CD4-positive, alpha-beta T cell treated with Interferon alpha-2 for 1 hour (primary cell): ENCODE results near the gene GOLGA6B.
"Not testable (repeated sequence)": the region's sequence is repeated elsewhere in the genome, so short reads cannot be mapped to it uniquely, and the experiment has no call there.

Experiments
- DNase-seq, 2 donors: peaks; one replicate each; pipeline ENCODE4 v3.0.0-alpha.2; 2020 to 2022

Gene GOLGA6B, protein sequence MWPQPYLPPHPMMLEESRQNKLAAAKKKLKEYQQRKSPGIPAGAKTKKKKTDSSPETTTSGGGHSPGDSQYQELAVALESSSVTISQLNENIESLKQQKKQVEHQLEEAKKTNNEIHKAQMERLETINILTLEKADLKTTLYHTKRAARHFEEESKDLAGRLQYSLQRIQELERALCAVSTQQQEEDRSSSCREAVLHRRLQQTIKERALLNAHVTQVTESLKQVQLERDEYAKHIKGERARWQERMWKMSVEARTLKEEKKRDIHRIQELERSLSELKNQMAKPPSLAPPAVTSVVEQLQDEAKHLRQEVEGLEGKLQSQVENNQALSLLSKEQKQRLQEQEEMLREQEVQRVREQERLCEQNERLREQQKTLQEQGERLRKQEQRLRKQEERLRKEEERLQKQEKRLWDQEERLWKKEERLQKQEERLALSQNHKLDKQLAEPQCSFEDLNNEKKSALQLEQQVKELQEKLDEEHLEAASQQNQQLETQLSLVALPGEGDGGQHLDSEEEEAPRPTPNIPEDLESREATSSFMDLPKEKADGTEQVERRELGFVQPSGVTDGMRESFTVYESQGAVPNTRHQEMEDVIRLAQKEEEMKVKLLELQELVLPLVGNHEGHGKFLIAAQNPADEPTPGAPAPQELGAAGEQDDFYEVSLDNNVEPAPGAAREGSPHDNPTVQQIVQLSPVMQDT

DNA sequence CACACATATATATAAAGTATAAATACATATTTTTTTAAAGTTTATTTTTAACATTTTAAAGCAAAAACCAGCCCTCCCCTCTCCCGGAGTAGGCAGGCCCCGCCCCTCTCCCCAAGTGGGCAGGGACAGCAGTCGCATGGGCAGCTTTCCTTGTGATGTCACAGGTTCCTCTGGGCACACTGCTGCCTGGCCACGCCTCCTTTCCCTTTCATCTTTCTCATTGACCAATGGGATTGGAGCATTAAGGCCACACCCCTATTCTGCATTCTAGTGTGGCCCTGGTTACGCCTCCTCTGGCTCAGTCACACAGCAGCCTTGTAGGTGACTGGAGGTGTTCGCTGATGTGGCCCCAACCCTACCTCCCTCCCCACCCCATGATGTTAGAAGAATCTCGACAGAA, at the start of gene GOLGA6B:
TSS of gene GOLGA6B (plus strand) at position 301 of the 400 bp plus-strand sequence. CDS start at position 342, 41 bp downstream.
- not testable (repeated sequence) for DNase-seq

DNA sequence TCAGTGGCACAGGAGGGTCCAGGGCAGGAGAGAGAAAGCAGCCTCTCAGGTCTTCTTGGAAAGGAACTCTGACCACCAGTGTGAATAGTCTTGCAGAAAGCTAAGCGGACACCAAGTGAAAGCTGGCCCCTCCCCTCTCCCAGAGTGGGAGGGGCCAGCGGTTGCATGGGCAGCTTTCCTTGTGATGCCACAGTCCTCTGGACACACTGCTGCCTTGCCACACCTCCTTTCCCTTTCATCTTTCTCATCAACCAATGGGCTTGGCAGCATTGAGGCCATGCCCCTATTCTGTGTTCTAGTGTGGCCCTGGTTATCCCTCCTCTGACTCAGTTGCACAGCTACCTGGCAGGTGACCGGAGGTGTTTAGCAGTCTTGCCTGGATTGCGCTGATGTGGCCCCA, 49.7 kb upstream of the GOLGA6B start:
- DNase-seq: no peak

DNA sequence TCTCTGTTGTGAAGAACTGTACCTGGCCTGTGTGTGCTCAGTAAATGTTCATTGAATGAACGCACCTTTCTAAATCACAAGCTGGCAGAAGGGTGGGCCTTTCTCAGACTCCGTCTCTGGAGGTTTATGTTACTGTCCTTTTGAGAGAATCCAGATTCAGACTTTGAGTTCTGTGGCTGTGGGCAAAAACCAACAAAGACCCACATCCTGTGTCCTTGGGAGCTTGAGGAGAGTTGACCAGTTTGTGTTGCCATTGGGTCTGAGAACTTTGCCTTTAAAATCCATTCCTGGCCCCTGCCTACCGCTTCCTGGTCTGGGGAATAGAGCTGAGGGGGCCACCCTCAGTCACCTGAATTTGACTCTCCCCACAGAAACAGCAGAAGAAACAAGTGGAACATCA, 46.4 kb upstream of the GOLGA6B start:
- not testable (repeated sequence) for DNase-seq

DNA sequence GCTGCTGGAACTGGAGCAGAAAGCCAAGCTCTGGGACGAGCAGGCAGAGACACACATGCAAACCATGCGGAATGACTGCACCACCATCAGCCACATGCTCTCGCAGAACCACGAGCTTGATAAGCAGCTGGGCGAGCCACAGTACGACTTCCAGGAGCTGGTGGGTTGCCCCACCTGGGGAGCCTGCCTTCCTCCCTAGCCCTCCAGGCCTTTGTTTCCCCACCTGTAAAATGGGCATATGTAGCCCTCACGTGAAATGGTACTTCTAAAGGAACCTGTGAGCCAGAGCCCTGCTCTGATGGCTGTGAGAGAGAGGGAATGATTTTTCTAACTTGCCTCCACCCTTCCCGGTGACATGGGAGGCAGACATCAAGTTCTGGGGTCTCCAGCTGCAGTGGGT, 44.6 kb upstream of the GOLGA6B start:
- no peak for DNase-seq

DNA sequence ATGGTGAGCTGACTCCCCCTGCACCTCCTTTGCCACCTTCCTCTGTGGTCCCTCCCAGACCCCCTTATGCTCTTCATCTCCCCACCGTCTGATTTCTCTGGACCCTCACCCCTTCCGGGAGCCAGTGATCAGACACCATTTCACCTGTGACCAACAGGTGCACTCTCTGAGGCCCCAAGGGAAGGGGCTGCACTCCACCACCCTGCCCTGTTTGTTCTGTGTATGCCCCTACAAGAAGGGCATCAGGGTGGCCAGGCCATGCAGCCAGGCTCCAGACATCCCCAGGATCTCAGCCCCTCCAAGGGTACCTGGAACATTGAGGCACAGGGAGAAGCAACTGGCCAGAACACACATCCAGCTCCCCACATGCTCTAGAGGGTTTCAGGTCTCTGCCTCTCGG, 42.2 kb upstream of the GOLGA6B start:
- DNase-seq: not testable (repeated sequence)

DNA sequence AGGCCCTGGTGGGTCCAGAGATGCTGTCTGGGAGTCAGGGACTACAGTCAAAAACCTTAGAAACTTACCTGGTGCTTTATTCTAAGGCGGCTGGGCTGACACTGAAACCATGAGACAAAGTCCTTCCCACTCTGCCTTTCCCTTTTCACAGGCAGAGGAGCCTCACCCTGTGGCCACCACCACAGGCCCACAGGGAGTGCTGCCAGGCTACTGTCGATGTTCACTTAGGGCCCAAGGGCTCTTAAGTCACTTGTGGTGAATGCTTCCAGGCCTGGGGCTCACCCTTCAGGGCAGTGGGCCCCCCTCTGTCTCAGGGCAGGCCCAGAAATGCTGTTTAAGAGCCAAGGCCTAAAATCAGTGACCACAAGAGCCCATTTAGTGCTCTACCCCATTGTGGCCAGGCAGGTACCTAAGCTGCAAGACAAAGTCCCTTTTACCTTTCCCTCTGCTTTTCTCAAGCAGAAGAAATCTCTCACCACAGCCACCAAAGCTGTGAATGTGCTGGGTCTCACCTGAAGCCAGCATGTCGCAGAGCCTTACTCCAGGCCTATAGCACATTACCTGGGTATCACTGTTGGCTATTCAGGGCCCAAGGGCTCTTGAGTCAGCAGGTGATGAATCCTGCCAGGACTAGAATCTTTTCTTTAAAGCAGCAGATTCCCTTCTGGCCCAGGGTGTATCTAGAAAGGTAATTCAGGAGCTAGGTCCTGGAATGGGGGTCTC, 39.5 kb upstream of the GOLGA6B start:
- no peak for DNase-seq

DNA sequence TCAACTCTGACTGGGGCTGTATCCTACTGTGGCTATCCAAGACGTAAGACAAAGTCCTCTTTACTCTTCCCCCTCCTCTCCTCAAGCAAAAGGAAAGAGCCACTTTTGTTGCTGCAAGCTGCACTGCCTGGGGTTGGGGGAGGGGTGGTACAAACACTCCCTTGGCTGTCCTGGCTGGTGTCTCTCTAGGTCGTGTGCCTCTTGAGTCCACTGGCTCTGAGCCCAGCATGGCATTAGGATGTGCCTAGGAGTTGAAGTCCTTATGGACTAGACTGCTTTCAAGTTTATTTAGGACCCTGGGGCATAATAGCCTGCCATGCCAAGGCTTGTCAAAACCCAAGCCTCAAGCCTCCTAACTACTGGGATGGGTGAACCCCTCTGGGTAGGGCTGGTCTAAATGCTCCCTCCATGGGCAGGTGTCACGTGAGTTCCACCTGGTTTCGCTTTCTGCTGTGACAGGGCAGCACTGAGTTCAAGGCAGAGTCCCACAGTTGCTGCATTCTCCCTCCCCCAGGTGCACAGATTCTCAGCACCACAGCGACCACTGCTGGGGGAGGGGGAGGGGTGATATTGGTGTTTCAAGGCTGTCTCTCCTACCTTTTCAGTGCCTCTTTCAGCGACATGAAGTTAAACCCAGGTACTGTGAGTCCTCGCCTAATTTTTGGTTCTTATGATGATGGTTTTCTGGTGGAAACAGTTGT, 38.8 kb upstream of the GOLGA6B start:
- DNase-seq: peak in 1 of 2 donors; percentile 30

DNA sequence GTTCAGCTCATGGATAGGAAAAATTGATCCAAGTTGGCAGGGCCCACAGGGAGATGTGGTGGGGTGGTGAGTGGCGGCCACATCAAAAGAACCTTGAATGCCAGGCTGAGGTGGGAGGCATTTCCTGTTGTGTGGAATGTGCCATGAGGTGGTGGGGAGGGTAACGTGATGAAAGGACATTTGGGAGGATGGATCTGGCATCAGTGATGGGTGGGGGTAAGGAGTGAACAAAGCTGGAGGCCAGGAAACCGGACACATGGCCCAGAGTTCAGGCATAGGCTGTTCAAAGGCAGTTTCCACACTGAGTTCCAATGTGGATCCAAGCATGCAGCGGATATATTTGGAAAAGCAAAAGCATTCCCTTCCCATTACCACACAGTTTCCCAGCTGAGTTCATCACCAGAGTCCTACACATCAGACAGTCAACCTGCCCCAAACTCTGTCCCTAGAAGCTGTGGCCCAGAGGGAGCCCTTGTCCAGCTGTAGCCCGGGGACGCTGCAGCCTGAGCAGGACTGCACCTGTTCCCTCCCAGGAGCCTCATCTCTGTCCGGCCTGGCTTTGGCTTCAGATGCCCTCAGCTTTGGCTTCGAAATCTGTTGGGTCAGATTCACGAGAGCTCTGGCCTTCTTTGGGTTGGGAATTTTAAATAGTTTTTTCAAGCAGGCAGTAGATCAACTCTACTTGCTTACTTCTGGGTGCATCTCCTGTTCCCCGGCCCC, 37.8 kb upstream of the GOLGA6B start:
- DNase-seq: no peak

DNA sequence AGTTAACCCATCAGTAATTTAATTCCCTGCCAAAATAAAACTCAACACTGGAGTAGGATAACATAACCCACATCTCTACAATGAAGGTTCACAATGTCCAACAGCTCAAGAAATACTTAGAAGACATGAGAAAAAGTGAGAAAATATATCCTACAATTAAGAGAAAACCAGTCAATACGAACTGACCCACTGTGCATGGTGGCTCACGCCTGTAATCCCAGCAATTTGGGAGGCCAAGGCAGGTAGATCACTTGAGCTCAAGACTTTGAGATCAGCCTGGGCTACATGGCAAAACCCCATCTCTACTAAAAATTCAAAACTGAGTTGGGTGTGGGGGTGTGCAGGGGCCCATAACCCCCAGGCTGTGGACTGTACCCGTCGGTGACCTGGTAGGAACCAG, 30.6 kb upstream of the GOLGA6B start:
- DNase-seq: not testable (repeated sequence)

DNA sequence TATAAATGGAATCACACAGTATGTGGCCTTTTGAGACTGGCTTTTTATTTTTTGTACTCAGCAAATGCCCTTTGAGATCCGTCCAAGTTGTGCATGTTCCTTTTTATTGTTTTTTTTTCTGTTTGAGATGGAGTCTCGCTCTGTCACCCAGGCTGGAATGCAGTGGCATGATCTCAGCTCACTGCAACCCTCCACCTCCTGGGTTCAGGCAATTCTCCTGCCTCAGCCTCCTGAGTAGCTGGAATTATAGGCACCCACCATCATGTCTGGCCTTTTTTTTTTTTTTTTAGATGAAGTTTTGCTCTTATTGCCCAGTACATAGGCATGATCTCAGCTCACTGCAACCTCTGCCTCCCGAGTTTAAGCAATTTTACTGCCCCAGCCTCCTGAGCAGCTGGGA, 28.3 kb upstream of the GOLGA6B start:
- DNase-seq: not testable (repeated sequence)

DNA sequence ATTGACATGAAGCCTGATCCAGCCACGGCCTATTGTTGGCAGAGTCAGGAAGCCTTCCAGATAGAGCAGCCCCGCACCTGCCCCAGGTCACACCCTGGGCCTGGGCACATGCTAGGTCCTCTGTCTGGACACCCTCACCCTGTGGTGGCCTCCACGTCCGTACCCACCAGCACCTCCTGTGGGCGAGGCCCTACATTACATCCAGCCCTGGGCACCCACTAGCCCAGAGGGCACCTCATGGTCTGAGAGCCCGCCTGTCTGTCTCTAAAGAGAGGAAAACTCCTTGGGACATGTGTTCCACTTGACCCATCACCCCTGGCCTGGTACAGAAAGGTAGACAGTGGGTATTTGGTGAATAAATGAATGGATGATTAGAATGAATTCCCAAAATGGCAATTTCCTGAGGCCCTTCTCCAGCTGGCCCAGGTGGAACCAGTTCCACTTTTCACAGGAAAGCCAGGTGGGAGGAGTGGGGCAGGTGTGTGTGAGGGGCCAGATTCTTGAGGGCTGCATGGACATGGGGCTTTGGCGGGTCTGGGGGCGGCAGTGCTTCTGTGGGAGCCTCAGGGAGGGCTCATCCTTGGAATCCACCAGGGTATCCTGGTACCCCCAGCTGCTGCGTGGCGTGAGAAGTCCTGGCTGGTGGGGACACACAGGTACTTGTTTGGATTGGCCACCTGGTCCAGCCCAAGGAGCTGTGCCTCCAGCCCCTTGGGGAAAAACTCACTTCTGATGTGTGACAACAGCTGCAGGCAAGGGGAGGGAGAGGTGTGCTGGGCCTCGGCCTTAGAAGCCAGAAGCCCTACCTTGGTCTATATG, 26.0 kb upstream of the GOLGA6B start:
- DNase-seq: not testable (repeated sequence)

DNA sequence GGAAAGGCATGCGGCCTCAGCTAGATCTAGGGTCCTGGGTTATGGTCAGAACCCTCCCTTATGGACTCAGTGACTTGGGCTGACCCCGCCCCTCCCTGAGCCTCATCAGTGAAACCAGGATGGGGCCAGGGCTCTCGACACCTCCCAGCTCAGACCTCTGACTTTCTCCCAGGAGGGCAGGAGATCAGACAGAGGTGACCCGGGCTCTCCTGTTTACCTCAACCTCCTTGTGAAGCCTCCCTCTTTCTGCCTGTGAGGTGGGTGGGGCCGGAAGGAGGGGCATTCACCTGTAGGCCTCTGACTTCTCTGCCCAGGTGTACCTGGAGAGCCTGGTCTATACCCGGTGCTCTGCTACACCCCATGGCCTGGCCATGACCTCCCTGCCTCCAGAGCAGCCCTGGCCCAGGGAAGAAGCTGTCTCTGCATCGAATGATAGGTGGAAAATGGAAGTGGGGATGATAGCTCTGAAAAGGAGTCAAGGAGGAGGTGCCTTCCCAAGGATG, 25.4 kb upstream of the GOLGA6B start:
- not testable (repeated sequence) for DNase-seq

DNA sequence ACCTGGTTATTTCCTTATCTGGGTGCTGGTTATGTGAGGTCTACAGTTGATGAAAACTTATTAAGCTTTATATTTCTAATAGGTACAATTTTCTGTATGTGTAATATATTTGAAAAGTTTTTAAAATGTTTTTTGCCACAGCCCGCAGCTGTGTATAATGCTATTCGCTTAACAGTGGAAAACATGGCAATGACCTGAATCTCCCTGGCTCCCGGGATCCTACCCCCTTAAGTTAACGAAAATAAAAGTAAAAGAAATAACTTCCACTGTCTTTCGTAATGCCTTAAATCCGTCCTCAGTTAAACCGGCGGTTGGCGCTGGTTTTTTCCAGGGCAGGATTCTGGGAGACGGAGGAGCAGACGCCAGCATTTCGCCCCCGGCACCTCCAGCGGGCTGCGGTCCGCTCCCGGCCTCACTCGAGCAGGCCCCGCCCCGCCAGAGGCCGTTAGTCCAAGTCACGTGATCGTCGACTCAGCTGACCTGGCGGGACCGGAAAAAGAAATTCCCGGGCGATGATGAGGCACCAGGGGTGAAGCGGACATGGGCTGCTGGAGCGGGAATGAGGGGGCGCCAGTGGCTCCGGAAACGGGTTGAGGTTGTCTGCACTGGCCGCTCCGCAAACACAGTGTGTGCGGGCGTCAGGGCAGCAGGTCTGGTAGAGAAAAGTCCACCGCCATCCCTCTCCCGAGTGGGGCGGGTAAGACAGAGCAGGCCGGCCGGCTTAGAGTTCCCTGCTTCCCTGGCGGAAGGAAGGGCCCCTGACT, 17.8 kb upstream of the GOLGA6B start:
- peak; percentile 65 to 68 for DNase-seq

DNA sequence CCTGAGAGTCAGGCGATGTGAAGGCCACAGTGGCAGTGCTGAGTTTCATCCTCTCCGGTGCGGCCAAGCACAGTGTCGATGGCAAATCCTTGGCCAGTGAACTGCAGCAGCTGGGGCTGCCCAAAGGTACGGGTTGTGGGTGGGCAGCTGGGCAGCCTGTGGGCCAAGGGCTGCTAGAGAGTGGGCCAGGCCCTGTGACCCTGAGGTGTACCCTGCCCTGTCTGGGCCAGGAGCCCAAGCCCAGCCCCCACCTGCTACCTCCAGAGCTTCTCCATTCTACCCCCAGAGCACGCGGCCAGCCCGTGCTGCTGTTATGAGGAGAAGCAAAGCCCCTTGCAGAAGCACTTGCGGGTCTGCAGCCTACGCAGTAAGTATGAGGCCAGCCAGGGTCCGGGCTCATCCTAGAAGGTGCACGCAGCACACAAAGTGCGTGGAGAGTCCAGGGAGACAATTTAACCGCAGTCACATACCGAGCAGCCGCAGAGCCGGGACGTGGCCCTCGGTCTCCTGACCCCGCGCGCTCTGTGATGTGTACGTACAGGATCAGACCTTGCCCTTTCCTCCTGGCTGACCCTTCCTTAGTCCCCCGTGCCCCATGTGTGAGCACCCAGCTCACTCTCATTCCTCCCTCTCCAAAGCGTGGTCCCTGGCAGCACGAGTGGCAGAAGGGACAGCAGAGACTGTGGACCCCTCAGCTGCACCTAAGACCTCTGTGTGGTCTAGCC, 14.6 kb upstream of the GOLGA6B start:
- DNase-seq: not testable (repeated sequence)

DNA sequence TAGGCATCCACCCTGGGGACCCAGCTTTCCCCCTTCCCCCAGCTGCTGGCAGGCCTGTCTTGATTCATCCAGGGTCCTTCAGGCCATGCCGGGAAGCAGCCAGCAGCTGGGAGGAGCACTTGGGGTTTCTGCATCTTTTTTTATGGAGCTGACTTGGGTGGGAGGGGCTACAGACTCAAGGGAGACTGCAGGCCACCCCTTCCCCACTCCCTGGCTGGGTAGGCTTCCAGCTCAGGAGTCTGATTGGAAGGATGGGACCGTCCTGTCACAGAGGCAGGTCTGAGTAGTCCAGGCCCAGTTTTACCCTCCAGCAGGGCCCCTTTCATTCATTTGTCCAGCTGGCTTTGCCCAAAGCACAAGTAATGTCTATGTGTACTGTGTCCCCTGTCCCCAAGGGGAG, 12.2 kb upstream of the GOLGA6B start:
- not testable (repeated sequence) for DNase-seq

DNA sequence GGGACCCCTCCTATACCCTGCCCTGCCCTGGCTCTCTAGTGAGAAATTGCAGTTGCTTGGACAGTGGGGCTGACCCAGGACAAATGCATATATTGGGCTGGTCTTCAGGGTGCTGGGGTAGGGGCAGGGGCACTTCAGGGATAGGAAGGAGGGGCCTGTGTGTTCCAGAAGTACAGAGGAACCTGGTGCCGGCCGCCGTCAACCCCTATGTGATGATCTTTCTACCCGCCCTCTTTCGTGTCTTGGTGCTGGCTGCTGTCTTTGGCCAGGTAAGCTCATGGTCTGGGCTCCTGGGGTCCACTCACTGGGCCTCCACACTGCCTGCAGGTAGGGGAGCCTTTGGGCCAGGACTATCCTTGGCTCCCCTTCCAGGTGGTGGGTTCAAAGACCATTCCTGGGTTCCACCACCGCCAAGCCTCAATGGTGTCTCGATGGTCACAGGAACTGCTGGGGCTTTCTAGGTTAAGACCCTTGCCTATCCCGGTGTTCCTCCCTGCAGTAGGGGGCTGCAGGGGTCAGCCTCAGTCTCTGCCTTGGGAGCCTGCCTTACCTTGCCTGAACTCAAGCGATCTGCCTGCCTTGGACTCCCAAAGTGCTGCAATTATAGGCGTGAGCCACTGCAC, 5.8 kb upstream of the GOLGA6B start:
- not testable (repeated sequence) for DNase-seq

DNA sequence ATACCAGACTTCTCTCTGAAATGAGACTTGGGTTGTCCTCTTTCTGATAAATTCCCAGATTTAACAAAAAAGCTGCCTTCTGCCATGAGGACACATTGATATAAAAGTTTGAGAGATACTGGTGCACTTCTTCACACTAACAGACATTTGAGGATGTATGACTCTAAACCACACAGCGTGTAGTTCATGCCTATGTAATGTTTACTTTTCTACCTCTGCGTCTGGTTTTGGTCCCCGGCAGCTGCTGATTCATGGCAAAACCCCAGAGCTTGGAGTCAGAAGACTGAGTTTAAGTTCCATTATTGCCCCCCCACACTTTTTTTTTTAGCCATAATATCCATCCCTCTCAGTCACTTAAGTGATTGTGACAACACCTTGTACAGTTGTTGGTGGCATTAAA, 1.5 kb downstream of the GOLGA6B start:
- not testable (repeated sequence) for DNase-seq

DNA sequence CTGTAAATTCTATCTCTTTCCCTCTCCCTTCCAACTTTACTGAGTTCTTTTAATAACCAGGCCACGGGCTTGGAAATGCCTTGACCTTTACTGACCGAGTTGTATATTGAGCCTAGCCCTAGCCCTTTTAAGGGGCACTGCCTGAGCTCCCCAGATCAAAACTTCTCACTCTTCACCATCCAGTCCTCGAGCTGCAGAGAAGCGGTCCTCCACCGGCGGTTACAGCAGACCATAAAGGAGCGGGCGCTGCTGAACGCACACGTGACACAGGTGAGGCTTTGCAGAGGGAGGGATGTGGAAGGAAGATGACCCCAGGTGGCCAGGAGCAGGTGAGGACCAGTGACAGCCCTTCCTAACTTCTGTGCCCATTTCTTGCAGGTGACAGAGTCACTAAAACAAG, 6.6 kb downstream of the GOLGA6B start:
- DNase-seq: not testable (repeated sequence)

DNA sequence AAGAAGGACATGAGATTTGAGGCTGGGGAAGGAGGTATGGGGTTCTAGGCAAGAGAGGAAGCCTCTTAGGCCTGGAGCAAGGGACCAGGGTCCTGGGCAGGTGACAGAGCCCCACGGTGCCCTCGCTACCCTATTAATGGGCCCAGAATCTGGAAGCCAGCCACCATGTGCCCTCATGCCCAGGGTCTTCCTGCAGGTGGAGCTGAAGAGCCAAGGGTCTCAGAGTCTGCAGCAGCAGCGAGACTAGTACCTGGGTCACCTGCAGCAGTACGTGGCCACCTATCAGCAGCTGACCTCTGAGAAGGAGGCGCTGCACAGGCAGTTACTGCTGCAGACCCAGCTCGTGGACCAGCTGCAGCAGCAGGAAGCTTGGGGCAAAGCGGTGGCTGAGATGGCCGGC, 9.4 kb downstream of the GOLGA6B start:
- DNase-seq: not testable (repeated sequence)
